Measurements from ENCODE around the gene CDY1B. TPM values are rescaled to one million over a fixed set of nuclear protein-coding genes. Genes with fewer than 3 reads are reported as not detected.
"Not testable (repeated sequence)": the region's sequence is repeated elsewhere in the genome, so short reads cannot be mapped to it uniquely, and the experiment has no call there.

The CDY1B gene
- polyA plus RNA-seq (2011; rRNA removed) (not detected in 2 replicates), polyA minus RNA-seq (2011; rRNA and poly(A)+ RNA removed) (not detected in 2 replicates)

- H3K27me3 ChIP-seq (ENCODE audit: control insufficient read depth, insufficient read depth, low read length); H3K36me3 ChIP-seq (ENCODE audit: control insufficient read depth, insufficient read depth, low read length); POLR2A ChIA-PET; DNase-seq (ENCODE audit: low read depth); CTCF ChIA-PET; H3K4me3 ChIP-seq (ENCODE audit: low read depth, low read length): not testable (repeated sequence)
These were observed at the start of gene CDY1B for GRCh38 chrY:24047919-24048318. Gene CDY1B, minus strand, starts transcription at chrY:24048019. Its CDS starts 331 bp downstream, at chrY:24047688.

- CTCF ChIA-PET; POLR2A ChIA-PET; H3K36me3 ChIP-seq (ENCODE audit: control insufficient read depth, insufficient read depth, low read length): not testable (repeated sequence)
These were observed 1.7 kb upstream of the CDY1B start for GRCh38 chrY:24049525-24049924.

GRCh38 chrY:24043209-24043608 lies 4.6 kb downstream of the CDY1B start:
- CTCF ChIA-PET, result not testable (repeated sequence)

More at GRCh38 chrY:24049525-24049924, 1.7 kb upstream of the CDY1B start:
- DNase-seq (ENCODE audit: low read depth); H3K27me3 ChIP-seq (ENCODE audit: control insufficient read depth, insufficient read depth, low read length); H3K4me3 ChIP-seq (ENCODE audit: low read depth, low read length): not testable (repeated sequence)

GRCh38 chrY:24039008-24039718 lies 8.7 kb downstream of the CDY1B start:
- H3K4me3 ChIP-seq (ENCODE audit: low read depth, low read length); H3K36me3 ChIP-seq (ENCODE audit: control insufficient read depth, insufficient read depth, low read length); DNase-seq (ENCODE audit: low read depth); CTCF ChIA-PET; H3K27me3 ChIP-seq (ENCODE audit: control insufficient read depth, insufficient read depth, low read length); POLR2A ChIA-PET: not testable (repeated sequence)

More at GRCh38 chrY:24043209-24043608, 4.6 kb downstream of the CDY1B start:
- H3K36me3 ChIP-seq (ENCODE audit: control insufficient read depth, insufficient read depth, low read length); POLR2A ChIA-PET; H3K4me3 ChIP-seq (ENCODE audit: low read depth, low read length); H3K27me3 ChIP-seq (ENCODE audit: control insufficient read depth, insufficient read depth, low read length); DNase-seq (ENCODE audit: low read depth): not testable (repeated sequence)

GRCh38 chrY:24026212-24027103 lies 21.4 kb downstream of the CDY1B start:
- H3K27me3 ChIP-seq (ENCODE audit: control insufficient read depth, insufficient read depth, low read length); H3K36me3 ChIP-seq (ENCODE audit: control insufficient read depth, insufficient read depth, low read length); POLR2A ChIA-PET; CTCF ChIA-PET; DNase-seq (ENCODE audit: low read depth); H3K4me3 ChIP-seq (ENCODE audit: low read depth, low read length): not testable (repeated sequence)

Data from BJ (cell line).